COR-L47 (cell line): Measurements from ENCODE around the gene PIM3.
"Not testable (repeated sequence)": the region's sequence is repeated elsewhere in the genome, so short reads cannot be mapped to it uniquely, and the experiment has no call there.

Experiments
- DNase-seq: peaks from one replicate; lab custom pipeline; 2025; lab: John Stamatoyannopoulos, UW

The PIM3 gene

GRCh38 chr22:49983148-49984042 lies 22.8 kb downstream of the PIM3 start:
- DNase-seq: no peak

- DNase-seq: no peak
These were observed 25.8 kb downstream of the PIM3 start for GRCh38 chr22:49986325-49986724.

- not testable (repeated sequence) for DNase-seq
These were observed 29.3 kb downstream of the PIM3 start for GRCh38 chr22:49989826-49990225.

GRCh38 chr22:49991167-49991566 lies 30.6 kb downstream of the PIM3 start:
- DNase-seq: no peak

- DNase-seq: no peak
These were observed 31.4 kb downstream of the PIM3 start for GRCh38 chr22:49991907-49992533.

GRCh38 chr22:49992921-49993648 lies 32.5 kb downstream of the PIM3 start:
- peak; percentile 45 for DNase-seq

- no peak for DNase-seq
These were observed 33.2 kb downstream of the PIM3 start for GRCh38 chr22:49993649-49994360.

GRCh38 chr22:49994361-49995040 lies 33.9 kb downstream of the PIM3 start:
- no peak for DNase-seq

- DNase-seq: no peak
These were observed 34.4 kb downstream of the PIM3 start for GRCh38 chr22:49995041-49995360.

GRCh38 chr22:49995361-49996118 lies 35.0 kb downstream of the PIM3 start:
- DNase-seq: no peak

GRCh38 chr22:49996119-49996517 lies 35.5 kb downstream of the PIM3 start:
- DNase-seq: no peak

GRCh38 chr22:49996518-49997250 lies 36.1 kb downstream of the PIM3 start:
- no peak for DNase-seq

GRCh38 chr22:49997251-49997599 lies 36.7 kb downstream of the PIM3 start:
- no peak for DNase-seq

GRCh38 chr22:49997932-49998717 lies 37.6 kb downstream of the PIM3 start:
- no peak for DNase-seq

- DNase-seq: no peak
These were observed 38.1 kb downstream of the PIM3 start for GRCh38 chr22:49998718-49999062.

GRCh38 chr22:49999063-49999945 lies 38.7 kb downstream of the PIM3 start:
- no peak for DNase-seq

GRCh38 chr22:49999946-50000586 lies 39.5 kb downstream of the PIM3 start:
- no peak for DNase-seq
